ENCODE results near the gene ANO7.
"Not testable (repeated sequence)": the region's sequence is repeated elsewhere in the genome, so short reads cannot be mapped to it uniquely, and the experiment has no call there.

Gene ANO7

DNA sequence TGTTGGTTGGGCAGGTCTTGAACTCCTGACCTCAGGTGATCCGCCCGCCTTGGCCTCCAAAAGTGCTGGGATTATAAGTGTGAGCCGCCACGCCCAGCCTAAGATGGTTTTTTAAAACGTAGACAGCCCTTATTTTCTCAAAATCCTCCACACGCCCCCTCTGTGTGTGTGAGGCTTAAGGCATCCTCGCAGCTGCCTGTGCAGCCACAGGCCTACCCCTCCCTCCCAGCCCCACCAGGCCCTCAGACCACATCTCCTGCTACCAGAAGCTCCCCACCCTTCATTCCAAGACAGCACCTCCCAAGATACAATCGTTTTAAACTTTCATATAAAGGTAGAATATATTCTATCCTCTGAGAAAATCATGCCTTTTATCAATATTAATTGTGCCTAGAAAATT, 4.8 kb downstream of the ANO7 start:
- DNase-seq (ENCODE audit: low read depth) = no peak

DNA sequence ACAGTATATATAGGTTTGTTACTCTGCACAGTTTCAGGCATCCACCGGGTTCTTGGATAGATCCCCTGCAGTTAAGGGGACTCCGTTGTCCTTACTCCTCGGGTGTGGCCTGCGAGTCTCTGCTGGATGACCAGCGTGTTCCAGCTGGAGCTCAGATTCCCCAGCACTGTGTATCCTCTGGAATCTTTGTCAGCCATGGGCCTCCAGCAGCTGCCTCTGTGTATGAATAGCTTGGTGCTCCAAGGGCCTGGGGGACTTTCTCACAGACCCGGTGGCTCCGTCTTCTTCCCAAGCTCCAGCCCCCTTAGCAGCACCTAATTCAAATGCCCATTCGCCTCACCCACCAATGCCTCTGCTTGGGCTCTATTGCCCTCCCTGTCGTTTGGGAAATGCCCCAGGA, 6.3 kb downstream of the ANO7 start:
- no peak for DNase-seq (ENCODE audit: low read depth)

DNA sequence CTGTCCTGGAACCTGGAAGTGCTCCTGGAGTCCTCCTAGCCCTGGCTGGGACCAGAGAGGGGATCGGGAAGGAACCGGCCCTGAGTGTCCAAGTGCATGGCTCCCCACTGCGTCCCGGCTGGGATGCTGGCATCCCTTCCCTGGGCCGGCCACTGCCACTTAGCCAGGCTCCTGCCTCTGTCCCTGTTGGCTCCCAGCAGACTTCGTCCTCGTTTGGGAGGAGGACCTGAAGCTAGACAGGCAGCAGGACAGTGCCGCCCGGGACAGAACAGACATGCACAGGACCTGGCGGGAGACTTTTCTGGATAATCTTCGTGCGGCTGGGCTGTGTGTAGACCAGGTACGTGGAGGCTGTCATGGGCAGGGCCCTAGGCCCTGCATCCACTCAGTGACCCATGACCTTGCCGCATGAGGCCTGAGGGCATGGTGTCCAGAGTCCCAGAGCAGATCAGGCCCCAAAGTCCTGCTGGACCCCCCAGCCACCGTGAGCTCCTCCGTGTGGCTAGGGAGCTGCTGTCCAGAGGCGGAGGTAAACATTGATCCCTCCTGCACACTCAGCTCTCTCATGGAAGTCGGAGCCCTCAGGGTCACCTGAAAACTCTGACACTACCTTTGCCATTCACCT, 7.1 kb downstream of the ANO7 start:
- DNase-seq (ENCODE audit: low read depth) = no peak

DNA sequence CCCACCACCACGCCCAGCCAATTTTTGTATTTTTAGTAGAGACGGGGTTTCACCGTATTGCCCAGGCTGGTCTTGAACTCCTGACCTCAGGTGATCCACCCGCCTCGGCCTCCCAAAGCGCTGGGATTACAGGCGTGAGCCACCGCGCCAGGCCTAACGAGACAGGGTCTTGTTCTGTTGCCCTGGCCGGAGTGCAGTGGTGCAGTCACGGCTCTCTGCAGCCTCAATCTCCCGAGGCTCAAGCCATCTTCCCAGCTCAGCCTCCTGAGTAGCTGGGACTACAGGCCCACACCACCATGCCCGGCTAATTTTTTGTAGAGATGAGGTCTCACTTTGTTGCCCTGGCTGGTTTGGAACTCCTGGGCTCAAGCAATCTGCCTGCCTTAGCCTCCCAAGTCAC, 8.8 kb downstream of the ANO7 start:
- not testable (repeated sequence) for DNase-seq (ENCODE audit: low read depth)

DNA sequence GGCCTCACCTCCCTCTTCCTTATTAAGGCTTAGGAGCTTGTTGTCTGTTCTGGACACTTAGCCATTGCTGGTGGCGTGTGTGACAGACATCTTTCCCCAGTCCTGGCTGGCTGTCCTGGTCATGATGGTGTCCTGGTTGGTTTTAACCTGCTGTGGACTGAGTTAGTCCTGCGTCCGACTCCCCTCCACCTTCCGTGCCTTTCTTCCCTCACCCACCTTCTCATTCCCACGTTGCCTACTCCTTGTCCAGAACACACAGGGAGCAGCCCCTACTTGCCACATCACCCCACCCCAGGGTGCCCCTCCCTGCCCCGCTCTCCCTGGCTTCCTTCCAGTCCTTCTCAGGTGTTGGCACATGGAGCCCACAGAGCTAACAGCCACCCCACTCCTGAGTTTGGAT, 9.5 kb downstream of the ANO7 start:
- no peak for DNase-seq (ENCODE audit: low read depth)

DNA sequence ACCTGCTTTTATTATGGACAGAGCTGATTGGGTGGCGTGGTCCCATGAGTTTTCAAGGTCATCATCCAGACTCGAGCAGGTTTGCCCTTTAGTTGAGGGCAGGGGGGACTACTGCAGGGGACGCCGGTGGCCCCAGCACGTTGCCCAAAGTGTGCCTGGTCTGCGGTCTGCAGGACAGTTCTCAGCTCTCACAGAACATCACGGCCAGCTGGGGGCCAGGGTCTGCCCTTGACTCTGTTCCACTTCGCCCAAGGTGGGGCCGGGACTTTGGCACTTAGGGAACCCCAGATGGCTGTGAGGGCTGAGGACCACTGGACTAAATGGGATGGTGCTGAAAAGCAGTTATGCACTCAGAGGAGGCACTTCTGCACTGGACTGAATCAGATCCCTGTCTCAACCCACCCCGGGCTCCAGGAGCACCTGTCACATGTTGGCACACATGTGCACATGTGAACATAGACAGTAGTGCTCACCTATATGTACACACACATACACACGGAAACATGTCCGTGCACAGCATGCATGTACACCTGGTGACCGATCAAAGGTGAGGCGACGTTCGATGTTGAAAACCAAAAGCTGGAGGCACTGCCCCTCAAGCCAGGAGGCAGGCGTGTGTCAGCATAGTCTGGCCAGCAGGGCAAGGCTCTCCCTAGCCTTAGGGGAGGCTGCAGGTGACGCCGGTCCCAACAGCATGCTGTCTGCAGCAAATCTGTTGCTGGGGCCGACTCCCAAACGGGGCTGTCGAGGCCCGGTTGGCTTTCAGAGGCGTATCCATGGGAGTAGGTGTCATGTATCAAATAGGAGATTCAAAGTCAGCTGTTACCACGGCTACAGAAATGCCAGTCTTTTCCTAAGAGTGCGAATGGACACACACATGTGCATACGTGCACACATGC, 10.2 kb downstream of the ANO7 start:
- DNase-seq (ENCODE audit: low read depth) = no peak

DNA sequence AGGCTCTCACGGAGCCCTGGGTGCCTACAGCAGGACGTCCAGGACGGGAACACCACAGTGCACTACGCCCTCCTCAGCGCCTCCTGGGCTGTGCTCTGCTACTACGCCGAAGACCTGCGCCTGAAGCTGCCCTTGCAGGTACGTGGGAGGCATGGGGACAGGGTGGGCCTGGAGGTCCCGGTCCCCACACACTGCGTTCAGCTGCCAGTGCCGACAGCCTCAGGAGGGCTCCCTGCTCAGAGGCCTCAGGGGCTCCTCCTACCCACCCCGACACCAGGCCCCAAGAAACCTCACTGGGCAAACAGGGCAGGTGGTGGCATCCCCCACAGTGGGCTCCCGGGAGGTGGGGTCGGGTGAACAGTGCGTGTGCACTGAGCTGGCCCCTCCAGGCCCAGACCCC, 10.8 kb downstream of the ANO7 start:
- no peak for DNase-seq (ENCODE audit: low read depth)

DNA sequence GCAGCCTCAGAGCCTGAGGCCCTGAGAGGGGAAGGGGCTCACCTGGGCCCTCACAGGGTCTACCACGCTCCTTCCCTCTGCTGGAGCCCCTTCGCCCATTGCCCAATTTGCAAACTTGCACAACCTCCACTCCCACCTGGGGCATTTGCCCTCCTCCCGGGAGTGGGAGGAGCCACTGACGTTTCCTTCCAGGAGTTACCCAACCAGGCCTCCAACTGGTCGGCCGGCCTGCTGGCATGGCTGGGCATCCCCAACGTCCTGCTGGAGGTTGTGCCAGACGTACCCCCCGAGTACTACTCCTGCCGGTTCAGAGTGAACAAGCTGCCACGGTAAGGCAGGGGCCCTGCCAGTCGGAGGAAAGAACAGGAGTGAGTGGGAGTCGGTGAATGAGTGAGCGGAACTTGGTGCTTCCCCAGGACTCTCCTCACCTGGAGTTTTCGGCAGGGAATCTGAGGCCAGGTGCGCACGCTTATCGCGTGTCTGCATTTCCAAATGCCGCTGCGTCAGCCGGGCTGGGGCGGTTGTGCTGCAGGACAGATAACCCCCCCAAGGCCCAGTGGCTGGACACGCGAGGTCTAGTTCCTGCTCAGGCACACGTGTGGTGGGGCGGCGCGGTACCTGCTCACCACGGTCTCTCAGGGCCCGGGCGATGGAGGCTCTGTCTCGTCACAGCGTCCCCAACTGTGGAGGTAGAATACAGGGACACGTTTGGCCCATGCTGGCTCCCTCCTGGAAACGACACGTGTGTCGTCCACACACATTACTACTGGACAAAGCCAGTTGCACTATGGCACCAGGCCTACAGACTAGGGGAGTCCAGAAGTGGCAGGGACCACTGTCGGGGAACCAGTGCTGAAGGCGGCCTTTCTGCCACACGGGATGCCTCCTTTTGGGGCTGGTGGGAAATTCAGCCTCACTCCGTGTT, 11.7 kb downstream of the ANO7 start:
- DNase-seq (ENCODE audit: low read depth) = no peak

DNA sequence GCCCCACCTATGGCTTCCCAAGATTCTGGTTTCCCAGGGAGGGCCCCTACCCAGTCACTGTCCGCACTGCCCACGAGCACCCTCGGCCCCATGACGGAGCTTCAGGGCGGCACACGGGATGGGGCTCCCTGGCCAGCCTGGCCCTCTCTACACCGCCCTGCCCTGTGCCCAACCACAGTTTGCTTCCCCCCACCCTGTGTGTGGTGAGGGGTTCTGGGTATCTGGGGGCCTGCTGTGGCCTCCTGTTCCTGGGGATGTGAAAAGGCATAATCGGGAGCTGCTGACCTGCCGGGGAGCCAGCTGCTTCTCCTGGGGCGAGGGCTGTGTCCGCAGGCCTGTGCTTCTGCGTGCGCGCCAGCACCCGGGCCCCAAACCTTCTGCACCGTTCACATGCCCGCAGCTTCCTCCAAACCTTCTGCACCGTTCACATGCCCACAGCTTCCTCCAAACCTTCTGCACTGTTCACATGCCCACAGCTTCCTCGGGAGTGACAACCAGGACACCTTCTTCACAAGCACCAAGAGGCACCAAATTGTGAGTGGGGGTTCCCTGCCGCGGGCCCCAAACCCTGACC, 12.4 kb downstream of the ANO7 start:
- no peak for DNase-seq (ENCODE audit: low read depth)

DNA sequence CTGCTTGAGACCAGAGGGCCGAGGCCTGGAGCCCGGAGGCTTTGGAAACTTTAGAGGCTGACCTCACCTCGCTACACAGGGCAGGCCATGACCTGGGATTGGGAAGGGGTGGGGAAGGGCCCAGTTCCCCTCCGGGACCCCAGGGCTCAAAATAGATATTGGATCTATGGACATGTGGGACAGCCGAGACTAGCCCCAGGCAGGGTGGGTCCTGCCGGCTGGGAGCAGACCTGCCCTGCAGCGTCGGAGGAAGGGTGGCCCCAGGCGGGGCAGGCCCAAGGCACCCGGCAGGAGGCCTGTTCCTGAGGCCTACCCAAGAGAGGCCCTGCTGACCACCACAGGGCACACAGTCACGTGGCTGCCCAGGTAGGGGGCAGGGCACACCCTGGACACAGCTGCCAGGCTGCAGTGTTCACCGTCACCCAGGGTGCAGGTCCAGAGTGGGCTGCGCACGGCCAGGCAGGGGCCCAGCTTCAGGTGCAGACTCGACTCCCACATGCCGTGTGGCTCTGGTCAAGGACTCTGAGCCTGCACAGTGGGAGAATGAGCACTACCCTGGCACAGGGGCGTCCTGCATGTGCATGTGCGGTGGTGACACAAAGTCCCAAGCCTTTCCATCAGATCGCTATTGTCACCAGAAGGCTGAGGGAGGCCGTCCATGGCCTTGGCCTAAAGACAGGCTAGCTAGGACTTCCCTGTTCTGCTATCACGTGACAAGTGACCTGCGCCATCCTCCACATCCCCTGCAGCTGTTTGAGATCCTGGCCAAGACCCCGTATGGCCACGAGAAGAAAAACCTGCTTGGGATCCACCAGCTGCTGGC, 13.2 kb downstream of the ANO7 start:
- DNase-seq (ENCODE audit: low read depth) = no peak

DNA sequence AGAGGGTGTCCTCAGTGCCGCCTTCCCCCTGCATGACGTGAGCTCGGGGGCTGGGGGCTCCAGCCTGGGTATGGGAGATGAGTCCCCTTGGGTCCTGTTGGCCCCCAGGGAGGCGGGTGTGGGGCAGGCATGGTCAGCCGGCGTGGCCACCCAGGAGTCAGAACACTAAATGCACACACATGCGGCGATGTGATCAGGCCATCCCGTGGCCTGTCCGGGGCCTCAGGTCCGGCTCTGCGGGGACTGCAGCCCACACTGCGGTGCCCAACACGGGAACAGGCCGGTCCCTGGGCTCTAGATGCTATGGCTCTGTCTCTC, 13.8 kb downstream of the ANO7 start:
- DNase-seq (ENCODE audit: low read depth) = no peak

DNA sequence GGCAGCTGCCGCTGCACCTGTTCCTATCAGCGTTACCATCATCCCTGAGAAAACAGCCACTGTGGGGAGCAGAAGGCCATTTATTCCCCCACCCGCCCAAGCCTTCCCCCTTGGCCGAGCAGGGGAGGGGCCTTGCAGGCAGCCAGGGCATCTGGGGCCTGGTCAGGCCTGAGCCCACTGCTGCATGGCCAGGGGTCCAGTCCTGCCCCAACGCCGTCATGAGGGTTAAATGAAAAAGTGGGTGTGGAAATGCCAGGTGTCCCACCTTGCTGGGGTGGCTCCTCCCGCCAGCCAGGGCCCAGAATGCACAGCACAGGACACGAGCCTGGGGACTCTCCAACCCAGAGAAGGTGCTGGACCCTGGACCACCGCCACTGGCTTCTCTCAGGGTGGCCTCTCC, 14.2 kb downstream of the ANO7 start:
- no peak for DNase-seq (ENCODE audit: low read depth)

DNA sequence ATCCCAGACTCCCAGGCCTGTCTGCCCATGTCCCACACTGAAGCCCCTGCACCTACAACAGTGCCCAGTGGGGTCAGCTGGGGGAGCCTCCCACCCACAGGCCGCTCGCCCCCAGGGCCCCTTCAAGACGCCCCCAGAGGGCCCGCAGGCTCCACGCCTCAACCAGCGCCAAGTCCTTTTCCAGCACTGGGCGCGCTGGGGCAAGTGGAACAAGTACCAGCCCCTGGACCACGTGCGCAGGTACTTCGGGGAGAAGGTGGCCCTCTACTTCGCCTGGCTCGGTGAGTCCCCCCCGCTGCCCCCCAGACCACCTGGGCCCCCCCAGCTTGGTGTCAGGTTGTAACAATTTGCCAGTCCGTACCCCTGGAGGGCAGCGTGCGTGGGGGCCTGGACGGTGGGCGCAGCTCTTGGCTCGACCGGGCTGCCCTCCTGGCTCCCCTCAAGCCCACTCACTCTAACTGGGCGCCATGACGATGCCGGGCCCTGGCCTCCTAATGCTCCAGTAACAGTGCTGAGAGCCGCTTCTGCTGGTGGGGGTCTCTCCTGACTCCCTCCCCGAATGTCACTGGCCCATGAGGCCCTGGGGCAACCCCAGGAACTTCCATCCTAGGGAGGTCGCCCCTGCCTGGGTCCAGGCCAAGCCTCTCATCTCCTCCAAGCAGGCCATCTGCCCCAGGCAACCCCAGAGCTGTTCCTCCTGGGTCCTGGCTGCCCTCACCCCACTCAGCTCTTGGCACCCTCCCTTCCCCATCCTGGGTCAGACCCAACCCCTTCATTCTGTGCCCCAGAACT, 14.9 kb downstream of the ANO7 start:
- DNase-seq (ENCODE audit: low read depth) = no peak

DNA sequence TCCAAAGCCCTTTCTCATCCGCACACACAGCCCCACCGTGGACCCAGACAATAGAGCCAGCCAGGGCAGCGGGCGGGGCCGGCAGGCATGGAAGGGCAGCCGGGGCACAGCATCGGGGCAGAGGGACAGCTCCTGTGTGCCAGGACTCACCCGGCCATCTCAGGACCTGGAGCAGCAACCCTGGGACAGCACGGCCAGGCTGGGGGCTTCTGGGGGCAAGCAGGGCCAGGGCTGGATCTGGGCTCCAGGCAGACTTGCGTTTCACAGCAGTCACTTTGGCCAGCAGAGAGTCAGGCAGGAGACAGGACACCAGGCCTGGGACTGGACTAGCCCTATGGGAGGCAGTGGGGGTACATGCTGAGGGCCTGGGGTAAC, 15.5 kb downstream of the ANO7 start:
- no peak for DNase-seq (ENCODE audit: low read depth)

DNA sequence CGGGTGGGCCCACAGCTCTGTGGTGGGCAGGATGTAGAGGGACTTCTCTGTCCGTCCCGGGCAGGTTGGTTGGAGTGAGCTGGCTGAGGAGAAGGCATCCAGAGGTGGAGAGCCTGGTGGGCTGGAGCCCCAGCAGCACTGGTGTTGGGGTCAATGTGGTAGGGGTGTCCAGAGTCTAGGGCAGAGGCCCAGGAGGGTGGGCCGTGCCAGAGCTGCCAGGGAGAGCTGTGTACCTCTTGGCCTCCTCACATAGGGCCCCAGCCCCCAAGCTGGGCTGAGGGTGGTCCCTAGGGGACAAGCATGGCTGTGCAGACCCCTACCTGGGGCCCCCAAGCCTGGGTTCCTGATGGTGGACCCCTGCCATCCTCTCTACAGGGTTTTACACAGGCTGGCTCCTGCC, 16.0 kb downstream of the ANO7 start:
- no peak for DNase-seq (ENCODE audit: low read depth)

DNA sequence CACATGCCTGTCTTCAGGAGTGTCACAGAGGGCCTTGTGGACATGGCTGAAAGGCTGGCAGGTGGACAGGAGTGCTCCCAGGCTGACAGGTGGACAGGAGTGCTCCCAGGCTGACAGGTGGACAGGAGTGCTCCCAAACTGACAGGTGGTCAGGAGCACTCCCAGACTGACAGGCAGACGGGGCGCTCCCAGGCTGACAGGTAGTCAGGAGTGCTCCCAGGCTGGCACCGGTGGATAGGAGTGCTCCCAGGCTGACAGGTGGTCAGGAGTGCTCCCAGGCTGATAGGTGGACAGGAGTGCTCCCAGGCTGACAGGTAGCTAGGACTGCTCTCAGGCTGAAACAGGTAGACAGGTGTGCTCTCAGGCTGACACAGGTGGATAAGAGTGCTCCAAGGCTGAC, 16.6 kb downstream of the ANO7 start:
- DNase-seq (ENCODE audit: low read depth) = no peak

DNA sequence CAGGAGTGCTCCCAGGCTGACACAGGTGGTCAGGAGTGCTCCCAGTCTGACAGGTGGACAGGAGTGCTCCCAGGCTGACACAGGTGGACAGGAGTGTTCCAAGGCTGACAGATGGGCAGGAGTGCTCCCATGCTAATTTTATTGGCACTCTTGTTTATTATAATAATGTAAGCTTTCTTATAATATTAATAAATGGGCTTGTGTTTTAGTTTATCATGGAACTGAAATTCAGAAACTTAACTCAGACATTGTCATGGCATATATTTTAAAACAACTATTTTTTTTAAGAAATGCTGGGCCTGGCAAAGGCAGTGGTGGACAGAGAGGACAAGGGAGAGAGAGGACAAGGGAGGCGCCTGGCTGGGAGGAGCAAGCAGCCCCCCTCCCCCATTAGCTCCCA, 18.7 kb downstream of the ANO7 start:
- DNase-seq (ENCODE audit: low read depth) = no peak

DNA sequence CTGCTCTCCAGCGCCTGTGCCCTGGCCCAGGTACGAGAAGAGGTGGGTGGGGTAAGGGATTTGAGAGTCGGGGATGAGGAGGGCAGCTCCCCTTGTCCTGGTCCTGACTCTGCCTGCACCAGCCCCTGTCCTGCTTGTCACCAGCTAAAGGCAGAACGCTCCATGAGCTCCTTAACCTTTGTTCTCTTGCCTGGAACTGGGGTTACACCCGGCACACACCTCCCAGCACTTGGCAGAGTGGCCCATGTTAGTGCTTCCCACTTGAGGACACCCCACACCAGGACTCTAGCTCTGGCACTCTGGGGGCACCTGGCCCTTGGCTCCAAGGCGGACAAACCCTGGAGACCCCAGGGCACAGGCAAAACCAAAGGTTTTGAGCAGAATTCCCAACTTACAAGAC, 19.2 kb downstream of the ANO7 start:
- no peak for DNase-seq (ENCODE audit: low read depth)

DNA sequence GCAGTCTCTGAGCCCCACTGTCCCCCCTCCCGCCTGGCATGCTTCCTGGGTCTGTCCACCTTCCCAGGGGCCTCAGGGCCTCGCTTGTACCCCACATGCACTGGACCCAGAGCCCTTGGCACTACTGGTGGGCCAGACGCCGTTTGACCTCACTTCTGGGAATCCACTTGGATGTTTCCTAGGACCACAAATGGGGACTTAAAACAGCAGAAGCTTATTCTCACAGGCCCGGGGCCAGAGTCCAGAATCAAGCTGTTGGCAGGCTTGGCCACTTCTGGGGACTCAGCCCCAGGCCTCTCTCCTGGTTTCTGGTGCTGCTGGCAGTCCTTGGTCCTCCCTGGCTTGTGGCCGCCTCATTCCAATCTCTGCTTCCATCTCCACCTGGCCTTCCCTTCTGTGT, 19.6 kb downstream of the ANO7 start:
- DNase-seq (ENCODE audit: low read depth) = no peak

DNA sequence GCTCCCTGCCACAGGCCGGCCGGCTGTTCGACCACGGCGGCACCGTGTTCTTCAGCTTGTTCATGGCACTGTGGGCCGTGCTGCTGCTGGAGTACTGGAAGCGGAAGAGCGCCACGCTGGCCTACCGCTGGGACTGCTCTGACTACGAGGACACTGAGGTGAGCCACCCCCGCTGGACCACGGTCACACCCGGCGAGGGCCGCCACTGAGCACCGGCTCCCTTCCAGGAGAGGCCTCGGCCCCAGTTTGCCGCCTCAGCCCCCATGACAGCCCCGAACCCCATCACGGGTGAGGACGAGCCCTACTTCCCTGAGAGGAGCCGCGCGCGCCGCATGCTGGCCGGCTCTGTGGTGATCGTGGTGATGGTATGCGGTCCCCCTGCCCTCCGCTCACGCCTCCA, 20.8 kb downstream of the ANO7 start:
- DNase-seq (ENCODE audit: low read depth) = no peak

DNA sequence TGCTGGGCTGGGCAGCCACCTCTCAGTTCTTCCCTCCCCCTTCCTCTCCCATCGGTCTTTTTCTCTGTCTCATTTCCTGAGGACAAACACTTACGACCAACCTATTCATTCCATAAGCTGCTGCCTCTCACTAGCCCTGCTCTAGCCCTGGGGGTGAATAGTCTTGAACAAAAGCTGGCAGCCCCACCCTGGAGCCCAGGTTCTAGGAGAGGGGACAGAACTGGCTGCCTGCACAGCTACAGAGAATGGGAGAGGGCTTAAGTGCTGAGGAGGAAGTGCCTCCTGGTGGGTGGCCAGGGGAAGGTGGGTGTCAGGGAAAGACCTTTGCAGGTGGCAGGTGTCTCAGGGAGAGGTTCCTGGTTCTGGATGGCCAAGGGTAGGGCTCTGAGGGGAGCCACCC, 22.8 kb downstream of the ANO7 start:
- no peak for DNase-seq (ENCODE audit: low read depth)

All from T-helper 22 cell (primary cell).